B cell (primary cell): ENCODE results near the gene CCDC112. TPM values are rescaled to one million over a fixed set of nuclear protein-coding genes. Genes with fewer than 3 reads are reported as not detected.

ENCODE experiments used
- ATAC-seq: fragments of 200-7000 bp; cut with Tn5 transposase; one replicate; pipeline ENCODE4 v1.10.0; 2021; ENCODE audit warnings: low read depth, mild to moderate bottlenecking, moderate number of reproducible peaks, moderate library complexity
- CTCF ChIA-PET: fragments of 350-600 bp; sonication (Branson Sonifier 250); formaldehyde crosslinking; loops from one replicate; lab custom pipeline; 2021; ENCODE audit warnings: antibody characterized with exemption, inconsistent platforms; lab: Charles Lee
- POLR2A ChIA-PET: fragments of 350-600 bp; sonication (Branson Sonifier 250); formaldehyde crosslinking; loops from one replicate; lab custom pipeline; 2021; ENCODE audit warnings: antibody characterized with exemption; lab: Charles Lee
- DNase-seq: peaks from one replicate; pipeline ENCODE4 v3.0.0; 2013
- H2AFZ ChIP-seq: 2 replicates; pipeline ENCODE4 v1.6.1; 2012; ENCODE audit warnings: mild to moderate bottlenecking, low read depth, low read length; ENCODE audit not compliant: insufficient read depth, poor library complexity, severe bottlenecking
- H3K27ac ChIP-seq, 2 donors: 1 replicate in 1 of 2; 2 replicates in 1 of 2; pipeline ENCODE4 v1.5.1; 2012 to 2013; ENCODE audit warnings: low read length in 2 of 2, mild to moderate bottlenecking in 2 of 2, moderate library complexity in 1 of 2
- H3K27me3 ChIP-seq, 4 experiments: fragments of 200-600 bp in 1 of 4; sonication (generic) in 1 of 4; replicated peaks in 1 of 4; 1 replicate in 2 of 4; 2 replicates in 2 of 4; pipeline versions ENCODE4 v1.6.1 to v1.7.0; 2013 to 2016; ENCODE audit warnings: low read length in 3 of 4, mild to moderate bottlenecking in 2 of 4, mixed read lengths in 1 of 4, moderate library complexity in 1 of 4; ENCODE audit not compliant: insufficient read depth in 4 of 4, control insufficient read depth in 3 of 4; ENCODE audit errors: control extremely low read depth in 1 of 4
- H3K36me3 ChIP-seq, 2 experiments: replicated peaks in 1 of 2; 1 replicate in 1 of 2; 2 replicates in 1 of 2; pipeline versions ENCODE4 v1.6.1 to v1.7.1; 2013; ENCODE audit warnings: low read length in 1 of 2; ENCODE audit not compliant: insufficient read depth in 2 of 2, control insufficient read depth in 1 of 2; ENCODE audit errors: control extremely low read depth in 1 of 2, extremely low read depth in 1 of 2
- H3K4me1 ChIP-seq, 2 donors: fragments of 200-600 bp in 1 of 2; sonication (generic) in 1 of 2; 1 replicate in 1 of 2; 2 replicates in 1 of 2; pipeline versions ENCODE4 v1.5.1 to v1.6.1; 2013 to 2017; ENCODE audit warnings: low read length in 2 of 2; ENCODE audit not compliant: control insufficient read depth in 2 of 2, insufficient read depth in 2 of 2
- H3K4me2 ChIP-seq: replicated peaks from 2 replicates; pipeline ENCODE3; 2012; ENCODE audit warnings: mild to moderate bottlenecking, low read depth, low read length; ENCODE audit not compliant: poor library complexity, severe bottlenecking
- H3K4me3 ChIP-seq, 5 experiments: fragments of 200-600 bp in 1 of 5; sonication (generic) in 1 of 5; 1 replicate in 3 of 5; 2 replicates in 2 of 5; pipeline versions ENCODE4 v1.5.1 to v1.7.0; 2011 to 2016; ENCODE audit warnings: low read length in 4 of 5, mild to moderate bottlenecking in 4 of 5, low read depth in 2 of 5, control low read depth in 1 of 5, moderate library complexity in 1 of 5; ENCODE audit not compliant: insufficient read depth in 1 of 5; ENCODE audit errors: control extremely low read depth in 1 of 5, extremely low read depth in 1 of 5
- H3K79me2 ChIP-seq: fragments of 200-600 bp; sonication (generic); one replicate; pipeline ENCODE4 v1.6.0; 2016; ENCODE audit warnings: low read length; ENCODE audit not compliant: control insufficient read depth, insufficient read depth
- H3K9ac ChIP-seq: fragments of 200-600 bp; sonication (generic); 2 replicates; pipeline ENCODE4 v1.6.1; 2017; ENCODE audit warnings: mild to moderate bottlenecking, low read length, moderate library complexity
- H3K9me3 ChIP-seq, 3 donors: one replicate each; pipeline versions ENCODE4 v1.6.1 to v1.7.1; 2013; ENCODE audit warnings: low read length in 2 of 3; ENCODE audit not compliant: control insufficient read depth in 2 of 3, insufficient read depth in 1 of 3; ENCODE audit errors: control extremely low read depth in 1 of 3
- H4K20me1 ChIP-seq: 2 replicates; pipeline ENCODE4 v1.6.0; 2012; ENCODE audit warnings: mild to moderate bottlenecking, low read length; ENCODE audit not compliant: insufficient read depth, control insufficient read depth, poor library complexity, severe bottlenecking
- H3K27ac Mint-ChIP-seq: one replicate; pipeline ENCODE4 v1.8.0; 2021; ENCODE audit warnings: mixed read lengths
- H3K27me3 Mint-ChIP-seq: one replicate; pipeline ENCODE4 v1.8.0; 2021; ENCODE audit warnings: mixed read lengths
- H3K4me1 Mint-ChIP-seq: one replicate; pipeline ENCODE4 v1.8.0; 2021; ENCODE audit warnings: mixed read lengths
- H3K4me3 Mint-ChIP-seq: one replicate; pipeline ENCODE4 v1.8.0; 2021; ENCODE audit warnings: mixed read lengths
- H3K9me3 Mint-ChIP-seq: one replicate; pipeline ENCODE4 v1.8.0; 2022; ENCODE audit warnings: mixed read lengths; ENCODE audit not compliant: insufficient read depth
- CTCF ChIP-seq: fragments of 200-600 bp; IDR thresholded peaks from one replicate; pipeline ENCODE4 v1.8.0; 2022; ENCODE audit warnings: antibody characterized with exemption, mild to moderate bottlenecking
- EZH2 ChIP-seq: IDR thresholded peaks from 2 replicates; pipeline ENCODE4 v1.6.1; 2012; ENCODE audit warnings: borderline replicate concordance, low read depth, mild to moderate bottlenecking, moderate library complexity, low read length; ENCODE audit not compliant: insufficient read depth, poor library complexity, severe bottlenecking
- WGBS: methylation state at CpG from one replicate; pipeline ENCODE4 v1.1.5; 2013; ENCODE audit warnings: missing lambda C conversion rate; ENCODE audit not compliant: insufficient coverage; 5-methylcytosine and 5-hydroxymethylcytosine counted together
- intact Hi-C: fragments of 100-400 bp; cut with micrococcal nuclease; formaldehyde crosslinking; loops from one replicate; pipeline ENCODE4 v1.10.0; 2022
- polyA plus RNA-seq: library from polyadenylated mRNA; depleted of rRNA; stranded (reverse); fragments of >200 nt; gene quantifications from 2 replicates; pipeline ENCODE4 v1.2.3, GENCODE V29; 2012
- total RNA-seq, 2 donors: library from RNA; stranded (reverse); fragments of 120-200 nt in 1 of 2; gene quantifications; 1 replicate in 1 of 2; 2 replicates in 1 of 2; pipeline versions ENCODE4 v1.2.3 to v1.2.4, GENCODE V29; 2013 to 2022

CCDC112 gene
- total and polyA plus RNA-seq, 2 donors (not counting 1 experiment from before 2014, with no cell fraction given): 3.7 to 9.6 TPM

- peaks cover 0 to 5% (median 0%) of the 10 kb centered on the region in 4 experiments for H3K27me3 ChIP-seq
- Mint-ChIP-seq H3K4me1 (no peaks in the 10 kb centered on the region), H3K4me3 (no peak overlapping the region), H3K27ac (no peak overlapping the region), H3K27me3 (peaks cover 6% of the 10 kb centered on the region), H3K9me3 (no peaks in the 10 kb centered on the region)
- H3K4me2 ChIP-seq: no peak overlapping the region
- no peak overlapping the region for H3K9ac ChIP-seq
- ChIA-PET CTCF (interaction anchor here (0.6 kb wide), 2 partner anchors 12 to 226 kb away, joined by 3 read pairs; no protein-coding TSS in a partner anchor), POLR2A (no interaction called here)
- H3K27ac ChIP-seq: no peak overlapping the region
- H3K36me3 ChIP-seq: no peaks in the 10 kb centered on the region
- H4K20me1 ChIP-seq: no peaks in the 10 kb centered on the region
- no peak for ATAC-seq
- H3K4me3 ChIP-seq: no peak overlapping the region
- no peaks in the 10 kb centered on the region for H3K79me2 ChIP-seq
- H3K4me1 ChIP-seq: no peaks in the 10 kb centered on the region
- H3K9me3 ChIP-seq: peaks cover 0 to 1% (median 0%) of the 10 kb centered on the region in 3 donors
- intact Hi-C loops: no loop called here
- H2AFZ ChIP-seq: no peak overlapping the region
- no peak for DNase-seq
- TF ChIP-seq CTCF: no peak
- WGBS: no CpG with 5 or more reads among the region's 1 CpG
Observed at GRCh38 chr5:115320515-115320914, 24.1 kb upstream of the CCDC112 start.

GRCh38 chr5:115320006-115320405 lies 23.6 kb upstream of the CCDC112 start:
- H2AFZ ChIP-seq: no peak overlapping the region
- H3K9me3 ChIP-seq: peaks cover 0 to 1% (median 0%) of the 10 kb centered on the region in 3 donors
- H3K27ac ChIP-seq: no peak overlapping the region
- H3K4me3 ChIP-seq: no peak overlapping the region
- ATAC-seq: no peak
- H3K9ac ChIP-seq: no peak overlapping the region
- TF ChIP-seq EZH2 (no peak), CTCF (no peak)
- H3K4me1 Mint-ChIP-seq: no peaks in the 10 kb centered on the region
- no peak for DNase-seq
- peaks cover 0 to 5% (median 0%) of the 10 kb centered on the region in 4 experiments for H3K27me3 ChIP-seq
- no peaks in the 10 kb centered on the region for H4K20me1 ChIP-seq
- intact Hi-C loops: no loop called here
- no peaks in the 10 kb centered on the region for H3K4me1 ChIP-seq
- 89% methylated on average over 2 of the region's 3 CpGs for WGBS
- CTCF ChIA-PET: interaction anchor here (0.6 to 2.1 kb wide), 2 partner anchors 10 to 227 kb away, joined by 3 to 10 read pairs; no protein-coding TSS in a partner anchor
- no peak overlapping the region for H3K27ac Mint-ChIP-seq
- no peaks in the 10 kb centered on the region for H3K36me3 ChIP-seq
- POLR2A ChIA-PET: no interaction called here
- no peak overlapping the region for H3K4me2 ChIP-seq
- no peaks in the 10 kb centered on the region for H3K9me3 Mint-ChIP-seq
- H3K4me3 Mint-ChIP-seq: no peak overlapping the region
- no peaks in the 10 kb centered on the region for H3K79me2 ChIP-seq
- H3K27me3 Mint-ChIP-seq: peaks cover 6% of the 10 kb centered on the region
